ENCODE measurements around the gene PTCHD1. TPM values are rescaled to one million over a fixed set of nuclear protein-coding genes. Genes with fewer than 3 reads are reported as not detected.

The PTCHD1 gene
- total RNA-seq, 1 donor from 2014 or later: 0.20 TPM

DNA sequence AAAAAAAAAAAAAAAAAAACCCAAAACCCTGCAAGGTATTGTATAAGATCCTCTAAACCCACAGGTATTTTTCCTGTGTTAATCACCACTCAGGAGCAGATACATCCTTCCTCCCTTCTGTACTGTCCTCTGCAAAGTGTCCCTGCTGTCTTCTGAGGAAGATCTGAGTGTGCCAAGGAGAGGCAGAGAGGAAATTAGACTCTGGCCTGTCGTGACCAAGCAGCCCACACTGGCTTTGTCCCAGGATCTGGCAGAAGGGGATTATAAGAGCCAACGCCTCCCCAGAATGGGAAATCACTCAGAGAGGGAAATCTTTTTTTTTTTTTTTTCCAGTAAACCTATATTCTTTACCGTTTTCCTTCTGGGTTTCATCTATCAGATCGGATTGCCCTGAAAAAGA is 39.6 kb downstream of the PTCHD1 start:
- Histone ChIP-seq H3K27me3 (no peaks in the 10 kb centered on the region), H3K9me3 (no peaks in the 10 kb centered on the region), H3K27ac (no peak overlapping the region), H3K4me1 (no peaks in the 10 kb centered on the region), H3K4me3 (no peak overlapping the region), H3K36me3 (no peaks in the 10 kb centered on the region)
- intact Hi-C loops (cut with DNase I): no loop called here
- no peak for ATAC-seq
- DNase-seq: no peak
- no peak for TF ChIP-seq CTCF (IDR thresholded peaks at IDR 0.05)

DNA sequence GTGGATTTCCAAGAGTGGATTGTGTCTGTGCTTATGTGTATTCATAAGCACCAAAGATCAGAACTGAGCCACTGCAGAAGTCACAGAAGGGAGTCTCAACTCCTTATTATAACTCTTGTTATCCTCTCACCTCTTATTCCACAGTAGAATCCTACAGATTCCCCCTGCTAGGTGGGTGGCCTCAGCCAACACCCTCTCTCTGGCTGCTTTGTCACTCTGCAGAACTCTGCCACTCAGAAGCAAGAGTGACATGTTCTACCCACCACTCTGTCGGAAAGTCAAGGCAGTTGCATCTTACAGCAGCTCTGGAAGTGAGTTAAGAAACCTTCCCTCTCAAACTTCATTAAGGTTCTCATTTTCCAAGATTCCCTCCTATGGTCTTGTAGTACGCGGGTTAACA is 41.9 kb downstream of the PTCHD1 start:
- Histone ChIP-seq H3K9me3 (no peaks in the 10 kb centered on the region), H3K36me3 (no peaks in the 10 kb centered on the region), H3K4me3 (no peak overlapping the region), H3K27ac (no peak overlapping the region), H3K27me3 (no peaks in the 10 kb centered on the region), H3K4me1 (no peaks in the 10 kb centered on the region)
- no peak for TF ChIP-seq CTCF (IDR thresholded peaks at IDR 0.05)
- DNase-seq: no peak
- intact Hi-C loops (cut with DNase I): no loop called here
- ATAC-seq: no peak

GRCh38 chrX:23380581-23380980 is 45.9 kb downstream of the PTCHD1 start:
- DNase-seq: no peak
- H3K9me3 ChIP-seq: no peaks in the 10 kb centered on the region
- no peak overlapping the region for H3K27ac ChIP-seq
- H3K4me1 ChIP-seq: no peaks in the 10 kb centered on the region
- no peak for TF ChIP-seq CTCF (IDR thresholded peaks at IDR 0.05)
- intact Hi-C loops (cut with DNase I): no loop called here
- no peaks in the 10 kb centered on the region for H3K36me3 ChIP-seq
- no peak overlapping the region for H3K4me3 ChIP-seq
- no peak for ATAC-seq
- H3K27me3 ChIP-seq: no peaks in the 10 kb centered on the region

GRCh38 chrX:23381099-23382087 is 46.7 kb downstream of the PTCHD1 start:
- Histone ChIP-seq H3K4me3 (no peak overlapping the region), H3K27me3 (no peaks in the 10 kb centered on the region), H3K27ac (no peak overlapping the region), H3K4me1 (no peaks in the 10 kb centered on the region), H3K9me3 (no peaks in the 10 kb centered on the region), H3K36me3 (no peaks in the 10 kb centered on the region)
- intact Hi-C loops (cut with DNase I): no loop called here
- no peak for TF ChIP-seq CTCF (IDR thresholded peaks at IDR 0.05)
- DNase-seq (no peak), ATAC-seq (no peak)

DNA sequence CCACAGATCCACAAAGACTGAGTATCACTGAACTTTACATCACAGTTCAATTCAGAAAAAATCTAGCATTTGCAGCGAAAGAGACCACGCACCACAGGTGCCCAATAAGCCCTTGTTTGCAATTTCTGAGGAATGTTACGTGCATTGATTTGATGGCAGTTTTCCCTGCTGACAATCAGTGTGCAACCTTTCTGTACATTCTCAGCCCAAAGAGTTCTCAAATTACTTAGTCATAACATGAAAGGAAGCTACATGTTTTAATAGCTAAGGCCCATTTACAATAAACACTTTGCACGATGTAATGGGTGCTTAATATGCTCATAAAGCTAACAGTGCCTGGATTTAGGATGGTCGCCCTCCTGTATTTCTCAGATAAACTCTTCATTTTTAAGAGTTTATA is 47.9 kb downstream of the PTCHD1 start:
- intact Hi-C loops (cut with DNase I): no loop called here
- no peak overlapping the region for H3K4me3 ChIP-seq
- no peaks in the 10 kb centered on the region for H3K4me1 ChIP-seq
- DNase-seq: no peak
- no peak for TF ChIP-seq CTCF (IDR thresholded peaks at IDR 0.05)
- no peaks in the 10 kb centered on the region for H3K36me3 ChIP-seq
- ATAC-seq: no peak
- H3K27me3 ChIP-seq: no peaks in the 10 kb centered on the region
- no peaks in the 10 kb centered on the region for H3K9me3 ChIP-seq
- no peak overlapping the region for H3K27ac ChIP-seq
